Measurements from ENCODE around the gene TBC1D5.

DNA sequence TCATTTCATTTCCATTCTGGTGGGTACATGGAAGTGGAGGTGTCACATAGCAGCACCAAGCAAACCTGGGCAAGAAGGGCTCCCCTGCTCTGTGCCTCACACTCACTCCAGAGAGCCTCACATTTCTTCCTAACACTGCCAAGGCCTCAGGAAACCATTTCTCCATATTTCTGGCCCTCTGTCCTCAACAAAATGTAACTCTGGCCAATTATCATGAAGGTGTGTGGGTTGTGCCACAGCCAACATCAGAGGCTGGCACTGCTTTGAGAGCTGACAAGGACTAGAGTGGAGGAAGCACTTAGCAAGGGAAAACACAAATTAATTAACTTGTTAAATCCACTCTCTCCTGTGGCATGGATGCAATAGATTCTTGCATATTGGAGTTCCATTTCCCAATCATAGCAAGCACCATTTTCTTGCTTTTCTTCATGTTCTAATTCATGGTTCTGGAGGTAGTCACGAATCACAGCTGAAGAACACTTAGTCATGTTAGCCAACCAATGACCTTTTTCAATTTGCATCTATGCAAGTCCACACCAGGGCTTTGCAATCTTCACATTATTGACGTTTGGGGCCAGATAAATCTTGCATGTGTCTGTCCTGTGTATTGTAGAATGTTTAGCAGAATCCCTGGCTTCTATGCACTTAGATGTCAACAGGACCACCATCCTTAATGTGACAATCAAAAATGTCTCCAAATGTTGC, 616.5 kb downstream of the TBC1D5 start:
- TF ChIP-seq USF2 (CRISPR knock-in tag; IDR thresholded peaks at IDR 0.05) (no peak), CREM (CRISPR knock-in tag; IDR thresholded peaks at IDR 0.05) (no peak)
- TF ChIP-seq, protein P1, sequence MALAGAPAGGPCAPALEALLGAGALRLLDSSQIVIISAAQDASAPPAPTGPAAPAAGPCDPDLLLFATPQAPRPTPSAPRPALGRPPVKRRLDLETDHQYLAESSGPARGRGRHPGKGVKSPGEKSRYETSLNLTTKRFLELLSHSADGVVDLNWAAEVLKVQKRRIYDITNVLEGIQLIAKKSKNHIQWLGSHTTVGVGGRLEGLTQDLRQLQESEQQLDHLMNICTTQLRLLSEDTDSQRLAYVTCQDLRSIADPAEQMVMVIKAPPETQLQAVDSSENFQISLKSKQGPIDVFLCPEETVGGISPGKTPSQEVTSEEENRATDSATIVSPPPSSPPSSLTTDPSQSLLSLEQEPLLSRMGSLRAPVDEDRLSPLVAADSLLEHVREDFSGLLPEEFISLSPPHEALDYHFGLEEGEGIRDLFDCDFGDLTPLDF (CRISPR knock-in tag; IDR thresholded peaks at IDR 0.05) = no peak

Measured in WTC11 (cell line).